Tibial artery (tissue), 4 donors: ENCODE data around the gene ARHGEF3.

Experiments used
- DNase-seq, 2 donors: peaks; one replicate each; pipeline ENCODE4 v3.0.0-alpha.2; 2019
- H3K27ac ChIP-seq, 2 donors: fragments of 200-600 bp; sonication (generic) in 1 of 2; 1 replicate in 1 of 2; 2 replicates in 1 of 2; pipeline ENCODE4 v1.5.1; 2018 to 2019; ENCODE audit warnings: mild to moderate bottlenecking in 1 of 2
- H3K27me3 ChIP-seq, 2 donors: fragments of 200-600 bp; sonication (generic) in 1 of 2; one replicate each; pipeline versions ENCODE4 v1.5.1 to v1.6.0; 2016 to 2019
- H3K36me3 ChIP-seq, 3 donors: fragments of 200-600 bp; sonication (generic) in 2 of 3; one replicate each; pipeline ENCODE4 v1.5.1; 2016 to 2019; ENCODE audit warnings: mild to moderate bottlenecking in 2 of 3
- H3K4me1 ChIP-seq, 4 donors: fragments of 200-600 bp; sonication (generic) in 2 of 4; 1 replicate in 3 of 4; 2 replicates in 1 of 4; pipeline ENCODE4 v1.5.1; 2016 to 2019
- H3K4me3 ChIP-seq, 2 donors: fragments of 200-600 bp; sonication (generic) in 1 of 2; 1 replicate in 1 of 2; 2 replicates in 1 of 2; pipeline ENCODE4 v1.5.1; 2018 to 2019; ENCODE audit warnings: mild to moderate bottlenecking in 2 of 2
- H3K9me3 ChIP-seq, 3 donors: fragments of 200-600 bp; sonication (generic) in 1 of 3; one replicate each; pipeline ENCODE4 v1.5.1; 2016 to 2019
- intact Hi-C: fragments of 100-400 bp; cut with DNase I; formaldehyde crosslinking; loops from one replicate; pipeline ENCODE4 v1.15.0; 2023; ENCODE audit warnings: low total_unique reads
- TF ChIP-seq, protein P1 (sequence below), 2 experiments: fragments of 200-600 bp in 1 of 2; fragments of 450-650 bp in 1 of 2; IDR thresholded peaks; one replicate each; pipeline ENCODE4 v1.5.1; 2017 to 2019; ENCODE audit warnings: antibody characterized with exemption in 2 of 2, mild to moderate bottlenecking in 1 of 2, moderate library complexity in 1 of 2

Gene ARHGEF3

DNA sequence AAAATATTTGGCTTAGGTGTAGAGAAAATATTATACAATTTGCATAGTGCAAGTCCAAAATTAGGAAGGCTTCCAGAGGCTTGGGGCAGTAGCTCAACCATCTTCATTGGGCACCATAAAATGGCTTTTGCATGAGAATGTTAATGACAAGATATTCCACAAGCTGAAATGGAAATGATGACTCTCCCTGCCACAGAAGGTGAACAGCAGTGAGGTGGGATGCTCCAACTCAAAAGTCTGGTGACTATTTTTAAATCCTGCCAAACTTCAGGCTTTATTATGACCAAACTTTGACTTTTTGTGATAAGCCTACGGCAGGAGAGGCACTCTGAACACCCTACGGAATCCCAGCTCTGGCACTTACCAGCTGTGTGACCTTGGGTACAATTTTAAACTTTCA lies 37.6 kb downstream of the ARHGEF3 start:
- H3K4me1 ChIP-seq, result peaks cover 0 to 7% (median 0%) of the 10 kb centered on the region in 4 donors
- no peaks in the 10 kb centered on the region for H3K27me3 ChIP-seq
- intact Hi-C loops, result no loop called here
- DNase-seq, result no peak
- no peak overlapping the region for H3K27ac ChIP-seq
- no peaks in the 10 kb centered on the region for H3K9me3 ChIP-seq
- no peak overlapping the region for H3K4me3 ChIP-seq
- H3K36me3 ChIP-seq, result no peaks in the 10 kb centered on the region
- TF ChIP-seq, protein P1, sequence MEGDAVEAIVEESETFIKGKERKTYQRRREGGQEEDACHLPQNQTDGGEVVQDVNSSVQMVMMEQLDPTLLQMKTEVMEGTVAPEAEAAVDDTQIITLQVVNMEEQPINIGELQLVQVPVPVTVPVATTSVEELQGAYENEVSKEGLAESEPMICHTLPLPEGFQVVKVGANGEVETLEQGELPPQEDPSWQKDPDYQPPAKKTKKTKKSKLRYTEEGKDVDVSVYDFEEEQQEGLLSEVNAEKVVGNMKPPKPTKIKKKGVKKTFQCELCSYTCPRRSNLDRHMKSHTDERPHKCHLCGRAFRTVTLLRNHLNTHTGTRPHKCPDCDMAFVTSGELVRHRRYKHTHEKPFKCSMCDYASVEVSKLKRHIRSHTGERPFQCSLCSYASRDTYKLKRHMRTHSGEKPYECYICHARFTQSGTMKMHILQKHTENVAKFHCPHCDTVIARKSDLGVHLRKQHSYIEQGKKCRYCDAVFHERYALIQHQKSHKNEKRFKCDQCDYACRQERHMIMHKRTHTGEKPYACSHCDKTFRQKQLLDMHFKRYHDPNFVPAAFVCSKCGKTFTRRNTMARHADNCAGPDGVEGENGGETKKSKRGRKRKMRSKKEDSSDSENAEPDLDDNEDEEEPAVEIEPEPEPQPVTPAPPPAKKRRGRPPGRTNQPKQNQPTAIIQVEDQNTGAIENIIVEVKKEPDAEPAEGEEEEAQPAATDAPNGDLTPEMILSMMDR (IDR thresholded peaks at IDR 0.05), result no peak

DNA sequence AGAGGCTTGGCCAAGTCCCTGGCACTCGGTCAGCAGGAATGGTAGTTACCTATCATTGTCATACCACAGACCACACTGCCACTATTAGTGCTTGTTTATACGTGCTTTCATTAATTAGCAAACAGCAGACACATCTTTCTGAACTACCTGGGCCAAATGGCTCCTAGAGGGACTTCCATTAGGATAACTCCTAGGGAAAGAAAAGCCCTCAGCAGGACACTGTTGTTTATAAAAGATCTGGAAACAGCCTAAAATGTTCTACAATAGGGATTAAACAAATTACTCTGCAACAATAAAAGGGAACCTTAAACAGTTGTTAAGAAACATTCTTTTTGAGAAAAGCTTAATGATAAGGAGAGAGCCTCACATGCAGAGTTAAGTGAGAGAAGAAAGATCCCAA lies 38.5 kb downstream of the ARHGEF3 start:
- Histone ChIP-seq H3K4me1 (peaks cover 0 to 11% (median 0%) of the 10 kb centered on the region in 4 donors), H3K36me3 (no peaks in the 10 kb centered on the region), H3K9me3 (no peaks in the 10 kb centered on the region), H3K4me3 (no peak overlapping the region), H3K27me3 (no peaks in the 10 kb centered on the region), H3K27ac (no peak overlapping the region)
- TF ChIP-seq, protein P1 (IDR thresholded peaks at IDR 0.05), result no peak
- intact Hi-C loops, result no loop called here
- no peak for DNase-seq

DNA sequence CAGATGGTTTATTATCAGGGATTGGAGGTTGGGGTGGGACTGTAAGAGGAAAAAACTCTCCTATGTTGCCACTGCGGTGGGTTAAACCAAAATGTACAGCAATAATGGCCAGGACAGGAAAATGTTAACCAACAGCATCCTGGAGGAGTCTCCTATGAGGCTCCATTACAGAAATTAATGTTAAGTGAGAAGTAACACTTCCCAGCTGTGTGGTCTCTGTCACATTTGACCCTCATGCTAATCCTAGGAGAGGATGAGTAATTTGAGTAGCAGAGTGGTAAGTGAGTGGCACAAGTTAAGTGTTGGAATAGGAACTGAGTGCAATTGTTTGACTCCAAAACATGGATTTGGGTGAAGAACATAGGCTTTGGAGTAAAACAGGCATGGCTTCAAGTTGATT lies 39.0 kb downstream of the ARHGEF3 start:
- TF ChIP-seq, protein P1 (IDR thresholded peaks at IDR 0.05), result no peak
- no peaks in the 10 kb centered on the region for H3K36me3 ChIP-seq
- H3K4me1 ChIP-seq, result peaks cover 0 to 11% (median 0%) of the 10 kb centered on the region in 4 donors
- no peaks in the 10 kb centered on the region for H3K27me3 ChIP-seq
- H3K27ac ChIP-seq, result no peak overlapping the region
- H3K9me3 ChIP-seq, result no peaks in the 10 kb centered on the region
- no peak for DNase-seq
- no peak overlapping the region for H3K4me3 ChIP-seq
- intact Hi-C loops, result no loop called here

DNA sequence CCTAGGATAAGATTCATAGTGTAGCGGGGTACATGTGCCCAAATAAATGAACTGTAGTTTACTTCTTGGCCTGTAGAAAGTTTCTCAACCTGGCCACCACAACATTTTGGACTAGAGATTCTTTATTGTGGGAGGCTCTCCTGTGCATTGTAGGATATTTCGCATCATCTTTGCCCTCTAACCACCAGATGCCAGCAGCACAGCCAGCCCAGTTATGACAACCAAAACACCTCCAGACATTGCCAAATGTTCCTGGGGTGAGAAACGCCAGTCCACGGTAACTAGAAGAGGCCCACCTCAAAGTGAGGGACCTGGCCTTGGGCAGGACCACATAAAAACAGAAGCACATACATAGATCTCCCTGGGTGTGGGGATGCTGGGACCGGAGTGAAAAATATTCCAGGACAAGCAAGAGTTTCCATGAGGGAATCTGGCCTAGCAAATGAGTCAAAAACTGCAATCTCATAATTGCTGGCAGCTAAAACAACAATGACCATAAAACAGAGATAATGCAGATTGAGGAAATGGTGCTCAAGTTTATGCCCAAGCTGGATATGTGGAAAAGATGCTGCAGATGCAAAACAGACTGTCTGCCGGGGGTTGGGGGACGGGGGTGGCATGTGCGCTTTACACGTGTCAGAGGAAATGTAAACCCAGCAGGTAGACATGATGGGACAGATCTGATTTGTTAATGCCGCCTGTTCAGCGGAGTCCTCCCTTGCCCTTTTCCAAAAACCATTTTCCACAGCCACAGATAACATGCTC lies 39.7 kb downstream of the ARHGEF3 start:
- H3K9me3 ChIP-seq, result no peaks in the 10 kb centered on the region
- intact Hi-C loops, result no loop called here
- no peak overlapping the region for H3K27ac ChIP-seq
- H3K4me1 ChIP-seq, result peaks cover 0 to 11% (median 0%) of the 10 kb centered on the region in 4 donors
- DNase-seq, result no peak
- TF ChIP-seq, protein P1 (IDR thresholded peaks at IDR 0.05), result no peak
- H3K36me3 ChIP-seq, result no peaks in the 10 kb centered on the region
- H3K4me3 ChIP-seq, result no peak overlapping the region
- no peaks in the 10 kb centered on the region for H3K27me3 ChIP-seq

DNA sequence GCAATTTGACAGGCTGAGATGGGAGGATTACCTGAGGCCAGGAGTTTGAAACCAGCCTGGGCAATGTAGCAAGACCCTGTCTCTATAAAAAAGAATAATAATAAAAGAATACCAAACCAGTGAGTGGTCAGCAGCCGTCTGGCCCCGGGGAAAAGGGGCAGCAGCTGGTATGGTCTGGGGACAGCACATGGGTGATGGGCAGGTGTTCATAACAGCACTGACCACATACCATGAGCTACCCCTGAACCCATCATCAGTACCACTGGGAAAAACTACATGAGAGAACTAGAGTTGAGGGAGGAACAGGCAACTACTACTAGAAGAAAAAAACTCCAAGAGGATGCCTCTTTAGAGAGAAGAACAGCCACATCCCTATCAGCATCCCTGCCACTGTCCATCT lies 40.7 kb downstream of the ARHGEF3 start:
- DNase-seq, result no peak
- intact Hi-C loops, result no loop called here
- Histone ChIP-seq H3K27ac (no peak overlapping the region), H3K27me3 (no peaks in the 10 kb centered on the region), H3K4me3 (no peak overlapping the region), H3K36me3 (no peaks in the 10 kb centered on the region), H3K4me1 (peaks cover 0 to 11% (median 2%) of the 10 kb centered on the region in 4 donors), H3K9me3 (no peaks in the 10 kb centered on the region)
- TF ChIP-seq, protein P1 (IDR thresholded peaks at IDR 0.05), result no peak
